ENCODE data around the gene NUP188. TPM values are rescaled to one million over a fixed set of nuclear protein-coding genes. Genes with fewer than 3 reads are reported as not detected.

Gene NUP188, protein sequence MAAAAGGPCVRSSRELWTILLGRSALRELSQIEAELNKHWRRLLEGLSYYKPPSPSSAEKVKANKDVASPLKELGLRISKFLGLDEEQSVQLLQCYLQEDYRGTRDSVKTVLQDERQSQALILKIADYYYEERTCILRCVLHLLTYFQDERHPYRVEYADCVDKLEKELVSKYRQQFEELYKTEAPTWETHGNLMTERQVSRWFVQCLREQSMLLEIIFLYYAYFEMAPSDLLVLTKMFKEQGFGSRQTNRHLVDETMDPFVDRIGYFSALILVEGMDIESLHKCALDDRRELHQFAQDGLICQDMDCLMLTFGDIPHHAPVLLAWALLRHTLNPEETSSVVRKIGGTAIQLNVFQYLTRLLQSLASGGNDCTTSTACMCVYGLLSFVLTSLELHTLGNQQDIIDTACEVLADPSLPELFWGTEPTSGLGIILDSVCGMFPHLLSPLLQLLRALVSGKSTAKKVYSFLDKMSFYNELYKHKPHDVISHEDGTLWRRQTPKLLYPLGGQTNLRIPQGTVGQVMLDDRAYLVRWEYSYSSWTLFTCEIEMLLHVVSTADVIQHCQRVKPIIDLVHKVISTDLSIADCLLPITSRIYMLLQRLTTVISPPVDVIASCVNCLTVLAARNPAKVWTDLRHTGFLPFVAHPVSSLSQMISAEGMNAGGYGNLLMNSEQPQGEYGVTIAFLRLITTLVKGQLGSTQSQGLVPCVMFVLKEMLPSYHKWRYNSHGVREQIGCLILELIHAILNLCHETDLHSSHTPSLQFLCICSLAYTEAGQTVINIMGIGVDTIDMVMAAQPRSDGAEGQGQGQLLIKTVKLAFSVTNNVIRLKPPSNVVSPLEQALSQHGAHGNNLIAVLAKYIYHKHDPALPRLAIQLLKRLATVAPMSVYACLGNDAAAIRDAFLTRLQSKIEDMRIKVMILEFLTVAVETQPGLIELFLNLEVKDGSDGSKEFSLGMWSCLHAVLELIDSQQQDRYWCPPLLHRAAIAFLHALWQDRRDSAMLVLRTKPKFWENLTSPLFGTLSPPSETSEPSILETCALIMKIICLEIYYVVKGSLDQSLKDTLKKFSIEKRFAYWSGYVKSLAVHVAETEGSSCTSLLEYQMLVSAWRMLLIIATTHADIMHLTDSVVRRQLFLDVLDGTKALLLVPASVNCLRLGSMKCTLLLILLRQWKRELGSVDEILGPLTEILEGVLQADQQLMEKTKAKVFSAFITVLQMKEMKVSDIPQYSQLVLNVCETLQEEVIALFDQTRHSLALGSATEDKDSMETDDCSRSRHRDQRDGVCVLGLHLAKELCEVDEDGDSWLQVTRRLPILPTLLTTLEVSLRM (N-terminal part only)
- 285 and 303 TPM in 2 replicates for total RNA-seq (2013; cell fraction: nucleolus; rRNA removed)
- total RNA-seq (2014; rRNA removed) (43.9 and 48.1 TPM in 2 replicates), total RNA-seq (2014; rRNA removed; fragmentation: Illumina TruSeq; extraction: Trizol) (32.4 and 34.0 TPM in 2 replicates), total RNA-seq (2021) (61.3 and 71.5 TPM in 2 replicates), polyA plus RNA-seq (2011; rRNA removed) (32.1 and 52.3 TPM in 2 replicates), polyA plus RNA-seq (2014; fragmentation: Illumina TruSeq; extraction: Trizol) (41.0 and 47.3 TPM in 2 replicates), polyA plus RNA-seq (2014; fragmentation: Nextera tagmentation; extraction: Ambion mirVana) (1 to 10 TPM; 1.4 to 3.5 TPM), polyA plus RNA-seq (2014; rRNA removed) (49.6 and 51.2 TPM in 2 replicates), polyA plus RNA-seq (2016; fragmentation: Nextera tagmentation; extraction: Ambion mirVana) (10 to 100 TPM; 72.9 to 73.7 TPM), polyA minus RNA-seq (2011; rRNA and poly(A)+ RNA removed) (156 and 211 TPM in 2 replicates), Bru-seq, nascent RNA (percentile 69 among the genes with signal in this experiment), BruChase-seq, experiment 1, labeled RNA remaining after a 6-hour chase (percentile 89 among the genes with signal in this experiment), BruChase-seq, experiment 2, labeled RNA remaining after a 2-hour chase (percentile 82 among the genes with signal in this experiment)
- 32.2 TPM for polyA plus RNA-seq (2011; ENCODE audit: low read depth)
- polyA plus RNA-seq (2011; cell fraction: cytosol; rRNA removed) = 81.9 and 97.9 TPM in 2 replicates
- polyA plus RNA-seq (2011; cell fraction: nucleus; rRNA removed) = 179 and 219 TPM in 2 replicates
- 32.0 and 35.5 TPM in 2 replicates for polyA plus RNA-seq (2012)
- 73.6 and 85.4 TPM in 2 replicates for polyA minus RNA-seq (2011; cell fraction: cytosol; rRNA and poly(A)+ RNA removed)
- 78.3 and 126 TPM in 2 replicates for polyA minus RNA-seq (2011; cell fraction: nucleus; rRNA and poly(A)+ RNA removed)
- long read RNA-seq, experiment 1, full-length matches to known transcripts = 3 of 9 reads
- long read RNA-seq, experiment 1, partial matches to known transcripts = 5 of 9 reads
- long read RNA-seq, experiment 1, other reads (novel, unspliced or antisense) = 1 of 9 reads
- long read RNA-seq, experiment 2, partial matches to known transcripts = 10 of 11 reads
- long read RNA-seq, experiment 2, other reads (novel, unspliced or antisense) = 1 of 11 reads

DNA sequence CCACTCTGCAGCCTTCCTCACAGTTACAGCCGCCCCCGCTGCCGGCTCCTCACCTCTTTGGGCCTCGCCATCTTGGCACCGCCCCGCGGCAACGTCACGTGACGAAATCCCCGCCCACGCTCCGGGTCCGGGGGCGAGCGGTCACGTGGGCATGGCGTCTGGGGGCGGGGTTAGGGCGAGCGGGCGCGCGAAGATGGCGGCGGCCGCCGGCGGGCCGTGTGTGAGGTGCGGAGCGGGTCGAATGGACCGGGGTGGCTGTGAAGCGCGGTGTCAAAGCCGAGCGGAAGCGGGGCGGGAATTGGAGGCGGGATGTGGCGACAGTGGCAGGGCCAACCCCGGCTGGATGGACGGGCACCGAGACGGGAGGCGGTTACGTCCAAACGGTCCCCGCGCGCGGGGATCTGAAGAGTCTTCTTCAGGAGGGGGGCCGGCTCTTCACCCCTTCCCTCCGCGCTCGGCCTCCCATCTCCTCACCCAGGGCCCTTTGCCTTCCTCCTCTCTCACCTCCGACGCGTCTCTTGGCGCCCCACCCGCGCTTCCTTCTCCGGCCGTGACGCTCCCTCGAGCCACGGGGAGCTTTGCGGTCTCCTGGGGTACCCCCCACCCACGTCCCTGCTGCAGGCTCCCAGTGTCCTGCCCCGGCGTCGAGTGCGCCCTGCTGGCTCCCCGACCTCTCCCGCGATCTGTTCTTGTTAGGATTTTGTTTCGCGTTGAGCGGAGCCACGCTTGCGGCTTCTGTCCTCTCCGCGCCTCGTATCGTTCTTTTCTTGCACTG lies at the start of gene NUP188, which contains the start of gene DOLK:
Gene NUP188, plus strand, starts transcription at position 173 of the 775 bp plus-strand sequence. Its CDS starts 21 bp downstream, at position 194.
Gene DOLK, minus strand, starts transcription at position 77 of the 775 bp plus-strand sequence. CDS start 300 bp downstream, outside the sequence.
- H3K4me3 ChIP-seq = peak within 1 kb of the TSS; percentile 99
- ChIA-PET RAD21 (ENCODE audit: unreplicated experiment) (interaction anchor here (0.7 to 1.0 kb wide), 3 partner anchors 80 to 1551 kb away, joined by 3 read pairs; partner anchors contain the start of gene SH3GLB2), CTCF (interaction anchor here (1.0 to 1.5 kb wide), 4 partner anchors 20 to 528 kb away, joined by 3 to 4 read pairs (median 4); no protein-coding TSS in a partner anchor)
- TF ChIP-seq, protein P1, sequence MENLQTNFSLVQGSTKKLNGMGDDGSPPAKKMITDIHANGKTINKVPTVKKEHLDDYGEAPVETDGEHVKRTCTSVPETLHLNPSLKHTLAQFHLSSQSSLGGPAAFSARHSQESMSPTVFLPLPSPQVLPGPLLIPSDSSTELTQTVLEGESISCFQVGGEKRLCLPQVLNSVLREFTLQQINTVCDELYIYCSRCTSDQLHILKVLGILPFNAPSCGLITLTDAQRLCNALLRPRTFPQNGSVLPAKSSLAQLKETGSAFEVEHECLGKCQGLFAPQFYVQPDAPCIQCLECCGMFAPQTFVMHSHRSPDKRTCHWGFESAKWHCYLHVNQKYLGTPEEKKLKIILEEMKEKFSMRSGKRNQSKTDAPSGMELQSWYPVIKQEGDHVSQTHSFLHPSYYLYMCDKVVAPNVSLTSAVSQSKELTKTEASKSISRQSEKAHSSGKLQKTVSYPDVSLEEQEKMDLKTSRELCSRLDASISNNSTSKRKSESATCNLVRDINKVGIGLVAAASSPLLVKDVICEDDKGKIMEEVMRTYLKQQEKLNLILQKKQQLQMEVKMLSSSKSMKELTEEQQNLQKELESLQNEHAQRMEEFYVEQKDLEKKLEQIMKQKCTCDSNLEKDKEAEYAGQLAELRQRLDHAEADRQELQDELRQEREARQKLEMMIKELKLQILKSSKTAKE (IDR thresholded peaks at IDR 0.05; ENCODE audit: low read depth, poor library complexity, severe bottlenecking) = no peak
- peak; percentile 98 for TF ChIP-seq TAF1 (IDR thresholded peaks at IDR 0.05; ENCODE audit: borderline replicate concordance, low read depth, low read length)
- peak; percentile 89; the same call in 1 of the 2 replicates for TF ChIP-seq BACH1 (IDR thresholded peaks at IDR 0.05; ENCODE audit: borderline replicate concordance)
- peak; percentile 65 for TF ChIP-seq PAX5 (IDR thresholded peaks at IDR 0.05; ENCODE audit: borderline replicate concordance, low read depth, low read length)
- peak; percentile 95 for TF ChIP-seq POLR2AphosphoS5 (IDR thresholded peaks at IDR 0.05; ENCODE audit: low read length)
- peak; percentile 60 for TF ChIP-seq CBFB (IDR thresholded peaks at IDR 0.05; ENCODE audit: low read depth)
- TF ChIP-seq NBN (IDR thresholded peaks at IDR 0.05) = peak; percentile 94
- TF ChIP-seq, protein P2, sequence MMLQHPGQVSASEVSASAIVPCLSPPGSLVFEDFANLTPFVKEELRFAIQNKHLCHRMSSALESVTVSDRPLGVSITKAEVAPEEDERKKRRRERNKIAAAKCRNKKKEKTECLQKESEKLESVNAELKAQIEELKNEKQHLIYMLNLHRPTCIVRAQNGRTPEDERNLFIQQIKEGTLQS (IDR thresholded peaks at IDR 0.05; ENCODE audit: borderline replicate concordance, extremely low read depth, low read depth, low read length) = peak; percentile 97
- peak in 1 of 2 experiments; percentile 12; a peak in 1 of 4 replicates for TF ChIP-seq SRF (IDR thresholded peaks at IDR 0.05; ENCODE audit: low read depth in 2 of 2, low read length in 2 of 2)

More for the DNA sequence above, at the start of gene NUP188, which contains the start of gene DOLK:
- 1% methylated on average over 72 of the region's 86 CpGs for WGBS (ENCODE audit: insufficient coverage, insufficient replicate concordance, low lambda C conversion rate, missing lambda C conversion rate)
- DNase-seq (ENCODE audit: low read depth, low spot score) (peak; percentile 60), ATAC-seq (peak; percentile 89), FAIRE-seq (peak; percentile 82)
- BruUV-seq (replicated peaks) = TSS peak; percentile 82
- in situ Hi-C loops (cut with MboI) (no loop called here), intact Hi-C loops (cut with micrococcal nuclease; ENCODE audit: unreplicated experiment) (loop anchor here (5.0 kb wide), 1 partner anchor 225 kb away; the partner anchor contains the start of gene ZDHHC12)
- Histone ChIP-seq H3K27me3 (replicated peaks in 1 of 2; ENCODE audit: control insufficient read depth in 2 of 2, insufficient read depth in 2 of 2, low read length in 1 of 2) (no peaks in the 10 kb centered on the region), H4K20me1 (ENCODE audit: control insufficient read depth, insufficient read depth) (no peaks in the 10 kb centered on the region), H3K36me3 (ENCODE audit: control insufficient read depth in 2 of 2, insufficient read depth in 2 of 2, low read length in 1 of 2) (no peaks in the 10 kb centered on the region), H3K27ac (ENCODE audit: control insufficient read depth, insufficient read depth) (peak within 1 kb of the TSS; percentile 84), H3K4me1 (ENCODE audit: control insufficient read depth, insufficient read depth, low read length) (peaks cover 11% of the 10 kb centered on the region), H3K9ac (ENCODE audit: control insufficient read depth, insufficient read depth, low read length) (peak within 1 kb of the TSS; percentile 82), H2AFZ (ENCODE audit: control insufficient read depth, low read depth, low read length) (peak within 1 kb of the TSS; percentile 88), H3K4me2 (ENCODE audit: control insufficient read depth, insufficient read depth) (peak within 1 kb of the TSS; percentile 95), H3K9me3 (replicated peaks; ENCODE audit: control insufficient read depth, insufficient read depth, low read length) (no peaks in the 10 kb centered on the region), H3K79me2 (ENCODE audit: control insufficient read depth, insufficient read depth, low read length) (peaks cover 21% of the 10 kb centered on the region)
- POLR2A ChIA-PET = interaction anchor here (0.6 to 1.3 kb wide), 5 partner anchors 70 to 396 kb away, joined by 3 to 4 read pairs (median 3); partner anchors contain the start of gene DOLPP1
- SMC1A ChIA-PET (ENCODE audit: uncharacterized antibody, unreplicated experiment) = interaction anchor here (1.0 to 1.5 kb wide), 2 partner anchors 17 to 19 kb away, joined by 4 to 5 read pairs; no protein-coding TSS in a partner anchor

Measured in GM12878 (cell line).